ENCODE measurements around the gene GPR135.

DNA sequence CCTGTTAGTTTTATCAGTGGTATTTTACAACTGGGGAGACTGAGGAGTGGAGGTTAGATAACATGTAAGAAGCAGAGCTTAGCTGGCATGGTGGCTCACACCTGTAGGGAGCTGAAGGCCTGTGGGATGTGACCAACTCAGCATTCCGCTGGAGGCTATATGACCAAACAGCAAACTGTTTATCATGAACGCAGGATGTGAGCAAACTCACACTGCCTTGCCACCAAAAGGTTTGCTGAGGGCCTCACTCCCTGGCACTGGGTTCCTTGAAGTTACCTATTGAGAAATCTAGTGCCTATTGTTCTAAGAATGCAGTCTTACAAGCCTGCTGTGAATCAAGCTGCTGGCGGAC lies 42.5 kb upstream of the GPR135 start:
- TF ChIP-seq, protein P1, sequence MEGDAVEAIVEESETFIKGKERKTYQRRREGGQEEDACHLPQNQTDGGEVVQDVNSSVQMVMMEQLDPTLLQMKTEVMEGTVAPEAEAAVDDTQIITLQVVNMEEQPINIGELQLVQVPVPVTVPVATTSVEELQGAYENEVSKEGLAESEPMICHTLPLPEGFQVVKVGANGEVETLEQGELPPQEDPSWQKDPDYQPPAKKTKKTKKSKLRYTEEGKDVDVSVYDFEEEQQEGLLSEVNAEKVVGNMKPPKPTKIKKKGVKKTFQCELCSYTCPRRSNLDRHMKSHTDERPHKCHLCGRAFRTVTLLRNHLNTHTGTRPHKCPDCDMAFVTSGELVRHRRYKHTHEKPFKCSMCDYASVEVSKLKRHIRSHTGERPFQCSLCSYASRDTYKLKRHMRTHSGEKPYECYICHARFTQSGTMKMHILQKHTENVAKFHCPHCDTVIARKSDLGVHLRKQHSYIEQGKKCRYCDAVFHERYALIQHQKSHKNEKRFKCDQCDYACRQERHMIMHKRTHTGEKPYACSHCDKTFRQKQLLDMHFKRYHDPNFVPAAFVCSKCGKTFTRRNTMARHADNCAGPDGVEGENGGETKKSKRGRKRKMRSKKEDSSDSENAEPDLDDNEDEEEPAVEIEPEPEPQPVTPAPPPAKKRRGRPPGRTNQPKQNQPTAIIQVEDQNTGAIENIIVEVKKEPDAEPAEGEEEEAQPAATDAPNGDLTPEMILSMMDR (IDR thresholded peaks at IDR 0.05; ENCODE audit: low read depth, low read length, missing input control) = no peak
- TF ChIP-seq, protein P2, sequence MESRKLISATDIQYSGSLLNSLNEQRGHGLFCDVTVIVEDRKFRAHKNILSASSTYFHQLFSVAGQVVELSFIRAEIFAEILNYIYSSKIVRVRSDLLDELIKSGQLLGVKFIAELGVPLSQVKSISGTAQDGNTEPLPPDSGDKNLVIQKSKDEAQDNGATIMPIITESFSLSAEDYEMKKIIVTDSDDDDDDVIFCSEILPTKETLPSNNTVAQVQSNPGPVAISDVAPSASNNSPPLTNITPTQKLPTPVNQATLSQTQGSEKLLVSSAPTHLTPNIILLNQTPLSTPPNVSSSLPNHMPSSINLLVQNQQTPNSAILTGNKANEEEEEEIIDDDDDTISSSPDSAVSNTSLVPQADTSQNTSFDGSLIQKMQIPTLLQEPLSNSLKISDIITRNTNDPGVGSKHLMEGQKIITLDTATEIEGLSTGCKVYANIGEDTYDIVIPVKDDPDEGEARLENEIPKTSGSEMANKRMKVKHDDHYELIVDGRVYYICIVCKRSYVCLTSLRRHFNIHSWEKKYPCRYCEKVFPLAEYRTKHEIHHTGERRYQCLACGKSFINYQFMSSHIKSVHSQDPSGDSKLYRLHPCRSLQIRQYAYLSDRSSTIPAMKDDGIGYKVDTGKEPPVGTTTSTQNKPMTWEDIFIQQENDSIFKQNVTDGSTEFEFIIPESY (IDR thresholded peaks at IDR 0.05) = no peak
- no peak for TF ChIP-seq RAD21 (IDR thresholded peaks at IDR 0.05)
- TF ChIP-seq FOXA1 (IDR thresholded peaks at IDR 0.05) = no peak
- TF ChIP-seq, protein P3, sequence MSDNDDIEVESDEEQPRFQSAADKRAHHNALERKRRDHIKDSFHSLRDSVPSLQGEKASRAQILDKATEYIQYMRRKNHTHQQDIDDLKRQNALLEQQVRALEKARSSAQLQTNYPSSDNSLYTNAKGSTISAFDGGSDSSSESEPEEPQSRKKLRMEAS (IDR thresholded peaks at IDR 0.05) = no peak
- TF ChIP-seq, protein P4, sequence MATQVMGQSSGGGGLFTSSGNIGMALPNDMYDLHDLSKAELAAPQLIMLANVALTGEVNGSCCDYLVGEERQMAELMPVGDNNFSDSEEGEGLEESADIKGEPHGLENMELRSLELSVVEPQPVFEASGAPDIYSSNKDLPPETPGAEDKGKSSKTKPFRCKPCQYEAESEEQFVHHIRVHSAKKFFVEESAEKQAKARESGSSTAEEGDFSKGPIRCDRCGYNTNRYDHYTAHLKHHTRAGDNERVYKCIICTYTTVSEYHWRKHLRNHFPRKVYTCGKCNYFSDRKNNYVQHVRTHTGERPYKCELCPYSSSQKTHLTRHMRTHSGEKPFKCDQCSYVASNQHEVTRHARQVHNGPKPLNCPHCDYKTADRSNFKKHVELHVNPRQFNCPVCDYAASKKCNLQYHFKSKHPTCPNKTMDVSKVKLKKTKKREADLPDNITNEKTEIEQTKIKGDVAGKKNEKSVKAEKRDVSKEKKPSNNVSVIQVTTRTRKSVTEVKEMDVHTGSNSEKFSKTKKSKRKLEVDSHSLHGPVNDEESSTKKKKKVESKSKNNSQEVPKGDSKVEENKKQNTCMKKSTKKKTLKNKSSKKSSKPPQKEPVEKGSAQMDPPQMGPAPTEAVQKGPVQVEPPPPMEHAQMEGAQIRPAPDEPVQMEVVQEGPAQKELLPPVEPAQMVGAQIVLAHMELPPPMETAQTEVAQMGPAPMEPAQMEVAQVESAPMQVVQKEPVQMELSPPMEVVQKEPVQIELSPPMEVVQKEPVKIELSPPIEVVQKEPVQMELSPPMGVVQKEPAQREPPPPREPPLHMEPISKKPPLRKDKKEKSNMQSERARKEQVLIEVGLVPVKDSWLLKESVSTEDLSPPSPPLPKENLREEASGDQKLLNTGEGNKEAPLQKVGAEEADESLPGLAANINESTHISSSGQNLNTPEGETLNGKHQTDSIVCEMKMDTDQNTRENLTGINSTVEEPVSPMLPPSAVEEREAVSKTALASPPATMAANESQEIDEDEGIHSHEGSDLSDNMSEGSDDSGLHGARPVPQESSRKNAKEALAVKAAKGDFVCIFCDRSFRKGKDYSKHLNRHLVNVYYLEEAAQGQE (IDR thresholded peaks at IDR 0.05) = no peak
- TF ChIP-seq JUND (IDR thresholded peaks at IDR 0.05) = no peak
- no peak for TF ChIP-seq EGR1 (IDR thresholded peaks at IDR 0.05; ENCODE audit: low read depth in 2 of 2)

All from liver (tissue), 3 donors.